GM20431 (cell line): ENCODE results near the gene NR4A3.
"Not testable (repeated sequence)": the region's sequence is repeated elsewhere in the genome, so short reads cannot be mapped to it uniquely, and the experiment has no call there.

Experiments used
- in situ Hi-C: fragments of 300-500 bp; cut with MseI, MboI; formaldehyde crosslinking; loops from one replicate; pipeline ENCODE4 v1.15.0; 2020; ENCODE audit warnings: low sequenced_read_pairs; ENCODE audit not compliant: unreplicated experiment

The NR4A3 gene

DNA sequence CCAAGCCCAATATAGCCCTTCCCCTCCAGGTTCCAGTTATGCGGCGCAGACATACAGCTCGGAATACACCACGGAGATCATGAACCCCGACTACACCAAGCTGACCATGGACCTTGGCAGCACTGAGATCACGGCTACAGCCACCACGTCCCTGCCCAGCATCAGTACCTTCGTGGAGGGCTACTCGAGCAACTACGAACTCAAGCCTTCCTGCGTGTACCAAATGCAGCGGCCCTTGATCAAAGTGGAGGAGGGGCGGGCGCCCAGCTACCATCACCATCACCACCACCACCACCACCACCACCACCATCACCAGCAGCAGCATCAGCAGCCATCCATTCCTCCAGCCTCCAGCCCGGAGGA, 6.3 kb downstream of the NR4A3 start:
- in situ Hi-C loops: no loop called here

DNA sequence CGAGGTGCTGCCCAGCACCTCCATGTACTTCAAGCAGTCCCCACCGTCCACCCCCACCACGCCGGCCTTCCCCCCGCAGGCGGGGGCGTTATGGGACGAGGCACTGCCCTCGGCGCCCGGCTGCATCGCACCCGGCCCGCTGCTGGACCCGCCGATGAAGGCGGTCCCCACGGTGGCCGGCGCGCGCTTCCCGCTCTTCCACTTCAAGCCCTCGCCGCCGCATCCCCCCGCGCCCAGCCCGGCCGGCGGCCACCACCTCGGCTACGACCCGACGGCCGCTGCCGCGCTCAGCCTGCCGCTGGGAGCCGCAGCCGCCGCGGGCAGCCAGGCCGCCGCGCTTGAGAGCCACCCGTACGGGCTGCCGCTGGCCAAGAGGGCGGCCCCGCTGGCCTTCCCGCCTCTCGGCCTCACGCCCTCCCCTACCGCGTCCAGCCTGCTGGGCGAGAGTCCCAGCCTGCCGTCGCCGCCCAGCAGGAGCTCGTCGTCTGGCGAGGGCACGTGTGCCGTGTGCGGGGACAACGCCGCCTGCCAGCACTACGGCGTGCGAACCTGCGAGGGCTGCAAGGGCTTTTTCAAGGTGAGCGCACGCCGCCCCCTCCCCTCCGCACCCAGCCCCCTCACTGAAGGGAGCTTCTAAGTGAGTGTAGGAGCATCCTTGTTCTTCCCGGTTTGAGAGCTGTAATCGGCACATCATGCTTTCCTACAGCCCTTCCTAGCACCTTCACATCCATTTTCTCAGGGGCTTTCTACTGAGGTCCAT, 6.9 kb downstream of the NR4A3 start:
- in situ Hi-C loops: no loop called here

DNA sequence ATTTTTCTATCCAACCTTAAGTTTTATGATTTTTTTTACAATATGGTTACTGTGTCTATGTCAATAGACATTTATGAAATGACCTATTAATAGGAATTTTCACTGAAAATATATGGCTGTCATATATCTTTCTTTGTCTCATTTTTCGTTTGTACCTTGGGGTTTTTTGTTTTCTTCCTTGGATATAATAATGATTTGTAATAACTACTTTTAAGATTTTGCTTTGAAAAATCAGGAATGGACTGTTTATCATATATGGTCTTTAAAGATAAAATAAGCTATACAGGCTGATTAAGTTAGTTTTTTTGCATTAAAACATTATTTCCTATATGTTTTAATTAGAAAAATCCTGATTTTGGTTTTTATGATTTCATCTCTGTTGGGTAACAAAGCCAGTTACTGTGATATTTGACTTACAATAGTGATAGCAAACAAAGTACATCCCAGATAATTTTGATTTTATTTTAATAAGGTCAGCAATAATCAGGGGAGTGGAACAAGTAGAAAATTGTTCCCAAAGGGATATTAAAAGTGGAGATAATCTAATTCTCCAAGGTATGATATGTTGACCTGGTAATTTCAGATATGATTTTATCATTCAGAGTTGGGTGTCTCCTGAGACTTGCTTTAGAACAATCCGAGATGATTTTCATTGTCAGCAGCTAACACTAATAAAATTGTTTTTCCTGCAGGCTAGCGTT, 10.3 kb downstream of the NR4A3 start:
- in situ Hi-C loops: no loop called here

DNA sequence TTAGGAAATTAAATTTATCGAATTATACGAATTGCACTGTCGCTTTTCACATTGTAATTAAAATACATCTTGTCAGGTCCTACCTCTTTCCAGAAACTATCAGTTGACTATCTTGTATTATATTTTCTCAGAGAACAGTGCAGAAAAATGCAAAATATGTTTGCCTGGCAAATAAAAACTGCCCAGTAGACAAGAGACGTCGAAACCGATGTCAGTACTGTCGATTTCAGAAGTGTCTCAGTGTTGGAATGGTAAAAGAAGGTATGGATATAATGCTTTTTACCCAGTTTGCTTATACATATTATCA, 10.8 kb downstream of the NR4A3 start:
- in situ Hi-C loops: no loop called here

DNA sequence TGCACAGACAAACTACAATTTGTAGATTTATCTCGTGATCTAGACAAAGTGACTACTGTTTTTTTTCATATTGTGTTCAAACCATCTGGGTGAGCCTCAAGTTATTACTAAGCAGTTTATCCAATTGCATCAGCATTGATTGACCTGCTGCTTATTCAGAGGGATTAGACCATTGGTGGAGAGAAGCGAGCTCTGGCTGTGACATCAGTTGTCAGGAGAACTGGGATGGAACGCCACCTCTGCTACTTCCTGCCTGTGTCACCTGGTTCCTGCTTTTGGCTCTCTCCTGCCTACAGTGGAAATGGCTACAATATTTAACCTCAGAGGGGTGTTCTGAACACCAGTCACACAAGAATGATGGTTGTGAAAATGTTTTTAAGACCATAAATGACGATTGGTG, 12.1 kb downstream of the NR4A3 start:
- in situ Hi-C loops: no loop called here

DNA sequence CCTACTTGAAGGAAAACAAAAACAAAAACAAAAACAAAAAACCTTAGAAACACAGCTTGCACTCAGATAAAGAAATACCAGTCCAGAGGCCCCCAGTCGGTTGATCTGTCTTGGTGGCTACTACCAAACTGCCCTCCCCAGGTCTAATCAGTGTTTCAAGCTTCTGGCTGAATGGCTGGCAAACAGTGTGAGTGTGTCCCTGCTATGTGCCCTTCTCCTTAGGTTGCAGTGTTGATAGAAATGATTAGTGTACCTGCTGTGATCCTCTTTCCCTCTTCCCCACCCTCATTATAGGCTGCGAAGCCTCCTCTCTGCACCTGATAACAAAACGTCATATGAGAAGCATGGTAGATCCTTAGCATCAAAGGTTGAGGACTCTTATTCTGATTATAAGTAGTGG, 12.8 kb downstream of the NR4A3 start:
- in situ Hi-C loops: no loop called here

DNA sequence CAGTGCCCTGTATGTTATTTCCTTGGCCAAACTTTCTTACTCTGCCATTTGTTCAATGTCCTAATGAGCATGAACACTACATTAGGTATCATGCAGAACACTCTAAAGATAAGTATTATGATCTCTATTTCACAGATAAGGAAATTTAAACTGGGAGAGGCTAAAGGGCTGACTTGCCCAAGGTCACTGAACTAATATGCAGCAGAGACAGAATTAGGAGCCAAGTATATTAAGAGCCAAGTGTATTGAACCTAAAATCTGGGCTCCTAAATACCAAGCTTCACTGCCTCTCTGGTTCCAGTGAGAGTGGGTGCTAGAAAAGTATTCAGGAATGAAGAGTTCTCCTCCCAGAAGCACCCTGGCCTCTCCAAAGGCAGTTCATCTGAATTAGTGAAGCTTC, 13.5 kb downstream of the NR4A3 start:
- in situ Hi-C loops: no loop called here

DNA sequence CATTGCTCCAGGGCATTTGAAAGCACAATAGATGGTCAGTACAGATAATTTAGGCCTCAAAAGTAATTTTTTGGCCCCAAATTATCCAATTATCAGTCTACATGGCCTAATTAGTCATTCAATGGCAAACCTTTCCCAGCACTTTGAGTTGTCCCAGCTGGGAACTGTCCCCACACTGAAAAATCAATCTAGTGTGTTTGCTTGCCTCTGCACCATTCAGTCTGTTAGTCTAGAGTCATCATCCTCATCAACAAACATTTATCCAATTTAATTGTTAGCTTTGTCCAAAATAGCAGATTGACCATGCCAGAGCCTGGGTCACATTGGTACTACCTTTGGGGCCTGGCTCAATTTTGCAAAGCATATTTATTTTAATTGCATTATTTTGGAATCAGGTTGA, 13.9 kb downstream of the NR4A3 start:
- in situ Hi-C loops: no loop called here

DNA sequence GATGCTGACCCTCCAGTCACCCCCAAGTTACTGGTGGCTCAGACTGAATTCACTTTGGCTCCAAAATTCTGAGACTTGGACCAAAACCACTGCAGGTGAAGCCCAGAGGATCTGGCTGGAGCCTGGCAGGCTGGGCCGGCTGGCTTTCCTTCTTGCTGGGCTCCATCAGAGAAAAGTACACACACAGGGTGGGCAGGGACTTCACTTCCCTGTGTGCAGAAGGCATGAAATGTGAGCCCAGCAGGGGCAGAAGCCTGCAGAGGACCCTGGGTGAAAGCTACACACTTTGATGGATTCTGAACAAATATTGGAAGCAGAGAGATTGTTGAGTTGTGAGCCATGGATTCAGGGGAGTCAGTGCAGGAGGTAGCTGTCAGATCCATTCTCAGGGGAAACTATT, 18.4 kb downstream of the NR4A3 start:
- in situ Hi-C loops: no loop called here

DNA sequence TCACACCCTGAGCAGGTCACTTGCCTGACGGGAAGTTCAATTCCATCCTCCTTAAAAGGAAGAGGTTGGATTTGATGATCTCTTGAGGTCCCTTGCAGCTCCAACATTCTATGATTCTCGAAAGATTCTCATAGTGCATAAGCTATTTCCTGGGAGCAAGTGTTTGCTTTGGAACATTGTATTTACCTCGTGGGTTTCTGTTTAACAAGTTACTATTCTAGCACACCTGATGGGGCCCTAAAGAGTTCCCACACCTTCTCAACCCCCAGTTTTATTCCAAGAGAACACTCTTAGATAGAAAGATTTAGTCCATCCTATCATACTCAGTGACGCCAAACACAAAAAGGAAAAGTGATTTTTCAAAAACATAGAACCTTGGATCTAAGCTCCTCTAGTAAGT, 23.4 kb downstream of the NR4A3 start:
- in situ Hi-C loops: no loop called here

DNA sequence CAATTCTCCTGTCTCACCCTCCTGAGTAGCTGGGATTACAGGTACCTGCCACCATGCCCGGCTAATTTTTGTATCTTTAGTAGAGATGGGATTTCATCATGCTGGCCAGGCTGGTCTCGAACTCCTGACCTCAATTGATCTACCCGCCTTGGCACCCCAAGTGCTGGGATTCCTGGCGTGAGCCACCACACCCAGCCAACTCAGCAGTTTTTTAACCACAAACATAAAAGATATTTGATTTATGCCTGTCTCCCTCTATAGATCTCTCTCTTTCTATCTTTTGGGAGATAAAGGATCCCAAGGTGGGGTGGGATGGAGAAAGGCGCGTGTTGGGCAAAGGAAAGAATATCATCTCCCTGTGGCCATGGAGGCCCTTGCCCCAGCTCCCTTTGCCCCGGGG, 26.8 kb downstream of the NR4A3 start:
- in situ Hi-C loops: no loop called here

DNA sequence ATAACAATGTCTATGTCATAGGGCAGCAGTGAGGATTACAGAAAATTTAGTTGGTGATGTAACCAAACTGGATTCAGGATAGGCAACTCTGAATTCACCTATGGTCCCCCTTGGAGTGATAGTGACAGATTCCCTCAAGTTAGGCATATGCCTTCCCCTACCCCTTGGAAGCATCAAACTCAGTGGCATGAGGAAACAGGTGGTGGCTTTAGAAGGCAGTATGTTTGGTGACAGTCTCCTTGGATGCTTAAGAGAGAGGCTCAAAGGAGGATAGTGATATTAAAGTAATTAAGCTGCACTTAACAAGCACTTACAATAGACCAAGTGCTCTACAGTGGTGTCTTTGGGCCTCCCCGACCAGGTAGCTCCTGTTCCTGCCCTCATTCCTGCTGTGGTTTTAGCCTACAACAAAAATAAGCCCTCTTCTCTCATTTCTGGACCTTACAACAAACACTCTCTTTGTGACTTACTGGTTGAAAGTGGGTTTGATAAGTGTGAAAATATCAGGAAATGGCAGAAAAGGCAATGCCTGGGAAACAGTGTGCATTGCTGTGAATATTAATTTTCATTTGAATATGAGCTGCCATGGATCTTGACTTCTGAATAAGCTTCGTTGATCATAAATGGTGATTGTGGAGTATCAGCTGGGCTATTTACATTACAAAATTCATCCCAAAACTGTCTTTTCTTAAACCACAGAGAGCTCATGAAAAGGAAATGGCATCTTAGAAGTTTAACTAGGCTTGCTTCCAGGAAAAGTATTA, 29.2 kb downstream of the NR4A3 start:
- in situ Hi-C loops: no loop called here

DNA sequence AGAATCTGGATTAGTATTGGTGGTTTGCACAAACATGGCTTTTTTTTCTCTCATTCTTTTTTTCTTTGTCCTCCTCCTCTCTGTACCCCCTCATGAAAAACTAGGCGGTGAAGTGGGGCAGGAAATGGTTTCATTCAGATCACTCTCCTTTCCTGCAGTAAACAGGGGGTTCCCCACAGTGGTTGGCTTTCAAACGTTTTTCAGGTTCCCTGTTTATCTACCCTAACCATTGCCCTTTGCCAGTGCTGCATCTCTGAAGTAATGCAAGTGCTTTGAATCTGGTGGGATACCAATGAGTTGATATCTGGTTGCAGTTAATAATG, 29.8 kb downstream of the NR4A3 start:
- in situ Hi-C loops: no loop called here

DNA sequence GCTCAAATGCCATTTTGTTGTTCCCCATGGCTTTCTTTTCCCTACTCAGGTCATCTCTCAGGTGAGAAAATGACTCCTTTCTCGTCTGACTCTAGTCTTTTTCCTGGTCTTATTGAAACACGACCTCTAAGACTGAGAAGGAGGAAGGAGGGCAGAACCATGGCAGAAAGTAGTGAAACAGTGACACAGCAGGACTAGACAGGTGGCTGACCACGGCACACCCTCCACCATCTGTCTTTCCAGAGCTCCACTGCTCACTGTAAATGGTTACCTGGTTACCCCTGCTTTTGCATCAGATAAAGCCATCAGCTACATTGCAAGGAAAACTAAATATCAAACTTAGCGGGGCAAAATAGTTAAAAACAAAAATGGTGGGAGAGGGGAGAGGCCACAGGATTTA, 30.9 kb downstream of the NR4A3 start:
- in situ Hi-C loops: no loop called here

DNA sequence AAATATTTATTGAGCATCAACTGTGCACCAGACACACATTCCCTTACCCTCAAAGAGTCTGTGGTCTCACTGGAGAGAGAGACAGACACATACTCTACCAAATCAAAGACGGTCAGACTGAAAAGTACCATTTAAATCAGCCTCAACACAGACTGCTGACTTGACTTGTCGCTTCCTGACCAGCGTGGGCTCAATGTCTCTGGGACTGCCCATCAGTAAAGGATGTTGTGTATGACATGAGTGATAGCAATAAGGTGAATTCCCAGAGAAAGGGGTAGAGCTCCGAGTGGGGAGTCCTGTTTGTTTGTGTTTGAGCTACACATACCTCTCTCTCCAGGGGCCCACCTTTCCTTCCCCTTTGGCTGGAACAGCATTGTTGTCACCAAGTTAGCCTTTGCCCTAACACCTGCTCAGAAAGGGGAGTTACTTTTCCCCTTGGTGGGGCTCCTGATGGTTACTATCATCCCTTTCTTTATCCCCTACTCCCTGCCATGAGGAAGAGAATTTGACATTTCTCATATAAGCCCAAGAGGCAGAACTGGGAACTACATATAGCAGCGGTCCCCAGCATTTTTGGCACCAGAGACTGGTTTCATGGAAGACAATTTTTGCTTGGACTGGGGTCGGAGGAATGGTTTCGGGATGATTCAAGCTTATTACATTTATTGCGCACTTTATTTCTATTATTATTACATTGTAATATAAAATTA, 33.9 kb downstream of the NR4A3 start:
- in situ Hi-C loops: no loop called here

DNA sequence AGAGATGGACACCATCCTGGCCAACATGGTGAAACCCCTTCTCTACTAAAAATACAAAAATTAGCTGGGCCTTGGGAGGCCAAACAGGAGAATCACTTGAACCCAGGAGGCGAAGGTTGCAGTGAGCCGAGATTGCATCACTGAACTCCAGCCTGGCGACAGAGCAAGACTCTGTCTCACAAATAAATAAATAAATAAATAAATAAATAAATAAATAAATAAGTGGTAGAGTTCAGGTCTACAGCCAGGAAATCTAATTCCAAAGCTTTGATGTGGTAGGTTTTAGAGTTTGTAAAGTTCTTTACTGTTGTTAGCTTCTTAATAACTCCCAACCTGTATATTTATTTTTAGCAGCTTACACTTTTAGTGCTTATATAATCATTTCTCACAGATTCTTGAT, 35.9 kb downstream of the NR4A3 start:
- in situ Hi-C loops: not testable (repeated sequence)

DNA sequence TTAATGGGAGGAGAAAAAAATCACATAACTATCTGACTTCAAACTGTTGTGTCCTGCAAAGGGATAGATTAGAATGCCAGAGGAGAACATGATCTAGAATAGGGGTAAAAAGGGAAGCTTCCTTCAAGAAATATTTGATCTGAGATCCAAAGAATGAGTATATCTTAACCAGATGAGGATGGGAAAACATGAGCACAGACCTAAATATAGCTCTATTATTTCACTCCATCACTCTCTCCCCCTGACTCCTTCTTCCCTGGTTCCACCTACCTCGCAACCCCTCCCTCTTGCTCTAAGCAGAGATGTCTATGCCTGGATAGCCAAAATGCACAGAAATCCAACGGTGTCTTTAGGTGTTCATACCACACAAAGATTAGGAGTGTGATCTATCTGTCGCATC, 36.4 kb downstream of the NR4A3 start:
- in situ Hi-C loops: no loop called here

DNA sequence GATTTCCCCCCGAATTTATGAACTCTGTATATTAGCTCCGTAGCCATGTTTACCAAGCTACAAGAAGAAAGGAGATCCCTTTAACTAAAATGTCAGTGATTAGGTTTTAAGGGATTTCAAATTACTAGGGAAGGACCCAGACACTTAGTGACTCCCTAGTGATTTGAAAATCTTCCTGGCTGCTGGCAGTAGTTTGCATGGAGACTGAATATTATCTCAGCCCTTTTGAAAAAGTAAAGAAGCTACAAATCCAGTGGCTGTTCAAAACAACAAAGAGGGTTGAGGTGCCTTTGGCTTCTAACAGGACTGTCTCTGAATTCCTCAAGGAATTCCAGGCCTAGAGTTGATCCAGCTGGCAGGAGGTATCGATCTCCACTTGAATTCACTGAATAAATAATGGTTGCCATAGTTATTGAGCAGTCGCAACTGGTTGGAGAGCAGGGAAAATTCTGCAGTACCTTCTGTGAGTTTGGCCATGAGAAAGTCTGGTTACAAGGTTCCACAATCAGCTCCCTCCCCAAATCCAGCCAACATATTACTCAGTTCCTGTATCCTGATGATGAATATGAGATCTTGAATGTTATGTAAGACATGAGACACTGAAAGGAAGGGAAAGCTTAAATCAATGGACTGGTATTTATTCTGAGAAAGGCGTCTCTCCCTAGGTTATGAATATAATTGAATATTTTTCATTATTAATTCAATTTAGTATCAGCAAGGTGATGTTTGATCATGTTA, 37.7 kb downstream of the NR4A3 start:
- in situ Hi-C loops: no loop called here

DNA sequence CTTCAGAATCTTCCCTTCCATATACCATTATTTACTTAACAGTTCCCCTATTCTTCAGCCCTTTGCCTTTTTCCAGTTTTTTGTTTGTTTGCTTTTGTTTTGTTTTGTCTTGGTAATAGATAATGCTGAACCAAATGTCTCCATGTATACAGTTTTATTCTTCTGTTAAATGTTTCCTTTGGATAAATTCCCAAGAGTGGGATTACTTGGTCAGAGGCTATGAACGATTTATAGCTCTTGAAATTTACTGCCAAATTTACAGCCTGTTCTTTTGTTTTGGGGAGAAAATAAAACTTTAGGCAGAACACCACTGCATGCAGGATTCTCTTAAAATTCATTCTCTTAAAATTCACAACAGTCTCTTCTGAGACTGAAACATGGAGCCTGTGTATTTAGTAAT, 38.6 kb downstream of the NR4A3 start:
- in situ Hi-C loops: no loop called here

DNA sequence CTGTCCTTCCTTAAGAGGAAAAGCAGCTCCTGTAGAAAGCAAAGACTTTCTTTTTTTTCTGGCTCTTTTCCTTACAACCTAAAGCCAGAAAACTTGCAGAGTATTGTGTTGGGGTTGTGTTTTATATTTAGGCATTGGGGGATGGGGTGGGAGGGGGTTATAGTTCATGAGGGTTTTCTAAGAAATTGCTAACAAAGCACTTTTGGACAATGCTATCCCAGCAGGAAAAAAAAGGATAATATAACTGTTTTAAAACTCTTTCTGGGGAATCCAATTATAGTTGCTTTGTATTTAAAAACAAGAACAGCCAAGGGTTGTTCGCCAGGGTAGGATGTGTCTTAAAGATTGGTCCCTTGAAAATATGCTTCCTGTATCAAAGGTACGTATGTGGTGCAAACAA, 42.3 kb downstream of the NR4A3 start:
- in situ Hi-C loops: no loop called here
